SK-N-SH (cell line): ENCODE results near the gene ARR3. TPM values are rescaled to one million over a fixed set of nuclear protein-coding genes. Genes with fewer than 3 reads are reported as not detected.

ENCODE experiments used
- CTCF ChIA-PET: fragments of 300-600, 350-600 bp; formaldehyde crosslinking; extraction: SDS; loops from one replicate; lab custom pipeline; 2021; lab: Yijun Ruan, JAX
- POLR2A ChIA-PET: fragments of 350-600 bp; sonication (Branson Sonifier 250); formaldehyde crosslinking; extraction: SDS; loops from one replicate; lab custom pipeline; 2020; ENCODE audit warnings: antibody characterized with exemption, inconsistent platforms; lab: Yijun Ruan, JAX
- DNase-seq: peaks from one replicate; pipeline ENCODE4 v3.0.0; 2012
- H2AFZ ChIP-seq: fragments of 200-600 bp; sonication (generic); 2 replicates; pipeline ENCODE4 v1.8.1; 2016; ENCODE audit warnings: antibody characterized with exemption, mild to moderate bottlenecking, low read depth
- H3F3A ChIP-seq: fragments of 200-600 bp; sonication (generic); replicated peaks from 2 replicates; pipeline ENCODE3; 2016; ENCODE audit warnings: antibody characterized with exemption, mild to moderate bottlenecking; ENCODE audit not compliant: insufficient read depth
- H3K27ac ChIP-seq, 2 experiments: fragments of 200-500 bp in 1 of 2; fragments of 200-600 bp in 1 of 2; sonication (Bioruptor generic) in 1 of 2; sonication (generic), shearing (Covaris generic) in 1 of 2; 2 replicates each; pipeline versions ENCODE4 v1.5.1 to v1.6.1; 2014 to 2016; ENCODE audit warnings: low read depth in 2 of 2, inconsistent platforms in 1 of 2, low read length in 1 of 2, mild to moderate bottlenecking in 1 of 2, mixed read lengths in 1 of 2
- H3K27me3 ChIP-seq: fragments of 200-600 bp; sonication (generic), shearing (Covaris generic); 2 replicates; pipeline ENCODE4 v1.6.1; 2016; ENCODE audit warnings: mixed run types; ENCODE audit not compliant: insufficient read depth
- H3K36me3 ChIP-seq, 2 experiments: fragments of 200-500 bp in 1 of 2; fragments of 200-600 bp in 1 of 2; sonication (Bioruptor generic) in 1 of 2; sonication (generic) in 1 of 2; replicated peaks in 1 of 2; 2 replicates each; pipeline versions ENCODE3 to v1.5.1; 2014 to 2016; ENCODE audit warnings: low read length in 1 of 2, mild to moderate bottlenecking in 1 of 2; ENCODE audit not compliant: insufficient read depth in 2 of 2, control insufficient read depth in 1 of 2
- H3K4me1 ChIP-seq, 2 experiments: fragments of 200-500 bp in 1 of 2; fragments of 200-600 bp in 1 of 2; sonication (Bioruptor generic) in 1 of 2; sonication (generic), shearing (Covaris generic) in 1 of 2; 2 replicates each; pipeline versions ENCODE4 v1.5.1 to v1.6.1; 2014 to 2016; ENCODE audit warnings: low read depth in 1 of 2, low read length in 1 of 2, mixed run types in 1 of 2; ENCODE audit not compliant: insufficient read depth in 2 of 2, control insufficient read depth in 1 of 2
- H3K4me2 ChIP-seq: fragments of 200-600 bp; sonication (generic), shearing (Covaris generic); 2 replicates; pipeline ENCODE4 v1.6.1; 2017; ENCODE audit warnings: mixed run types
- H3K4me3 ChIP-seq, 2 experiments: fragments of 200-500 bp in 1 of 2; fragments of 200-600 bp in 1 of 2; sonication (Bioruptor generic) in 1 of 2; sonication (generic), shearing (Covaris generic) in 1 of 2; 2 replicates each; pipeline versions ENCODE4 v1.5.1 to v1.8.1; 2014 to 2016; ENCODE audit warnings: low read depth in 2 of 2, inconsistent platforms in 1 of 2, low read length in 1 of 2, mild to moderate bottlenecking in 1 of 2, mixed read lengths in 1 of 2, moderate library complexity in 1 of 2
- H3K79me2 ChIP-seq: fragments of 200-600 bp; sonication (generic); 2 replicates; pipeline ENCODE4 v1.8.1; 2017; ENCODE audit warnings: mild to moderate bottlenecking; ENCODE audit not compliant: insufficient read depth
- H3K9ac ChIP-seq: fragments of 200-600 bp; sonication (generic); 2 replicates; pipeline ENCODE4 v1.6.1; 2017; ENCODE audit warnings: mixed run types
- H3K9me2 ChIP-seq: fragments of 200-600 bp; sonication (generic); 2 replicates; pipeline ENCODE4 v1.6.1; 2017; ENCODE audit warnings: mixed run types
- H3K9me3 ChIP-seq: fragments of 200-600 bp; sonication (generic); 2 replicates; pipeline ENCODE4 v1.6.1; 2017; ENCODE audit warnings: mixed run types, mild to moderate bottlenecking, moderate library complexity
- H4K20me1 ChIP-seq: fragments of 200-600 bp; sonication (generic); 2 replicates; pipeline ENCODE4 v1.6.1; 2017; ENCODE audit warnings: mild to moderate bottlenecking, mixed run types; ENCODE audit not compliant: insufficient read depth
- ELF1 ChIP-seq: IDR thresholded peaks from 2 replicates; pipeline ENCODE4 v1.4.0; 2012
- EZH2phosphoT487 ChIP-seq: fragments of 200-600 bp; sonication (generic); IDR thresholded peaks from 2 replicates; pipeline ENCODE4 v1.6.1; 2017; ENCODE audit warnings: low read depth, mixed run types, mild to moderate bottlenecking, antibody characterized with exemption, moderate library complexity, borderline replicate concordance
- FOSL2 ChIP-seq: IDR thresholded peaks from 2 replicates; pipeline ENCODE4 v1.4.0; 2012; ENCODE audit warnings: low read depth, mild to moderate bottlenecking, moderate library complexity, borderline replicate concordance
- MXI1 ChIP-seq: IDR thresholded peaks from 2 replicates; pipeline ENCODE4 v1.6.1; 2012; ENCODE audit warnings: mild to moderate bottlenecking, low read depth, low read length, improper control_type of control experiment
- RCOR1 ChIP-seq: fragments of 150-350 bp; IDR thresholded peaks from 2 replicates; pipeline ENCODE4 v1.6.1; 2017; ENCODE audit warnings: antibody characterized with exemption, low read length
- REST ChIP-seq: IDR thresholded peaks from 2 replicates; pipeline ENCODE4 v1.6.1; 2012; ENCODE audit warnings: mild to moderate bottlenecking, low read depth, low read length, moderate library complexity
- TAF1 ChIP-seq: IDR thresholded peaks from 2 replicates; pipeline ENCODE4 v1.6.1; 2012; ENCODE audit warnings: low read depth, mild to moderate bottlenecking, low read length, moderate library complexity, borderline replicate concordance
- YY1 ChIP-seq: IDR thresholded peaks from 2 replicates; pipeline ENCODE4 v1.4.0; 2012; ENCODE audit warnings: low read depth, mild to moderate bottlenecking
- ZBTB33 ChIP-seq: IDR thresholded peaks from 2 replicates; pipeline ENCODE4 v1.4.0; 2012; ENCODE audit warnings: low read depth, borderline replicate concordance
- WGBS: methylation state at CpG from one replicate; pipeline ENCODE4 v1.1.6; 2017; ENCODE audit warnings: low lambda C conversion rate; 5-methylcytosine and 5-hydroxymethylcytosine counted together
- polyA plus RNA-seq, 3 experiments: library from polyadenylated mRNA; depleted of rRNA; stranded (reverse); fragments of >200 nt; gene quantifications; 2 replicates each; pipeline ENCODE4 v1.2.3, GENCODE V29; 2012

ARR3 gene
- polyA plus RNA-seq, 1 of the 3 experiments (the other 2 are of a cell fraction) = not detected

GRCh38 chrX:70280573-70280972 lies 12.4 kb downstream of the ARR3 start:
- ChIA-PET CTCF (no interaction called here), POLR2A (no interaction called here)
- Histone ChIP-seq H3K4me2 (no peak overlapping the region), H3K9me3 (no peaks in the 10 kb centered on the region), H3K27ac (no peak overlapping the region), H3K27me3 (no peaks in the 10 kb centered on the region; the same call in 1 of the 2 replicates), H3K4me1 (no peaks in the 10 kb centered on the region), H4K20me1 (no peaks in the 10 kb centered on the region), H3K4me3 (no peak overlapping the region), H3K9ac (no peak overlapping the region), H2AFZ (no peak overlapping the region), H3K9me2 (no peaks in the 10 kb centered on the region), H3K79me2 (no peaks in the 10 kb centered on the region), H3F3A (no peaks in the 10 kb centered on the region), H3K36me3 (peaks cover 6 to 8% of the 10 kb centered on the region in 2 experiments)
- no peak for DNase-seq
- TF ChIP-seq REST = peak; percentile 82
- TF ChIP-seq MXI1 = no peak
- WGBS = 28% methylated on average over 3 of the region's 3 CpGs

GRCh38 chrX:70281951-70282350 lies 13.8 kb downstream of the ARR3 start, which contains the start of gene RAB41:
TSS of gene RAB41 (plus strand) at chrX:70282172. CDS start at chrX:70282218, 46 bp downstream.
- no peaks in the 10 kb centered on the region; the same call in 1 of the 2 replicates for H3K27me3 ChIP-seq

More at GRCh38 chrX:70281951-70282350, 13.8 kb downstream of the ARR3 start, which contains the start of gene RAB41:
- H2AFZ ChIP-seq = no peak within 1 kb of the TSS
- no peaks in the 10 kb centered on the region for H4K20me1 ChIP-seq
- H3K9me2 ChIP-seq = no peaks in the 10 kb centered on the region
- no peak within 1 kb of the TSS for H3K4me2 ChIP-seq
- no peaks in the 10 kb centered on the region for H3K4me1 ChIP-seq
- no peak within 1 kb of the TSS for H3K9ac ChIP-seq
- WGBS = 70% methylated on average over 18 of the region's 21 CpGs
- H3K4me3 ChIP-seq = no peak within 1 kb of the TSS
- H3K36me3 ChIP-seq = peaks cover 14 to 15% of the 10 kb centered on the region in 2 experiments
- no peak for DNase-seq
- TF ChIP-seq YY1 (no peak), RCOR1 (no peak), ZBTB33 (no peak), FOSL2 (no peak), TAF1 (no peak), EZH2phosphoT487 (no peak), ELF1 (no peak)
- no peak within 1 kb of the TSS for H3K27ac ChIP-seq
- CTCF ChIA-PET = no interaction called here
- POLR2A ChIA-PET = no interaction called here
- no peaks in the 10 kb centered on the region for H3K79me2 ChIP-seq
- H3F3A ChIP-seq = no peaks in the 10 kb centered on the region
- no peaks in the 10 kb centered on the region for H3K9me3 ChIP-seq
